ENCODE data around the gene RABL2A.
"Not testable (repeated sequence)": the region's sequence is repeated elsewhere in the genome, so short reads cannot be mapped to it uniquely, and the experiment has no call there.

The RABL2A gene

GRCh38 chr2:113679457-113679856 lies 52.4 kb downstream of the RABL2A start:
- no peak for DNase-seq (ENCODE audit: low read depth in 2 of 2, low spot score in 1 of 2)

GRCh38 chr2:113685471-113685870 lies 58.4 kb downstream of the RABL2A start:
- no peak for DNase-seq (ENCODE audit: low read depth in 2 of 2, low spot score in 1 of 2)

- DNase-seq (ENCODE audit: low read depth in 2 of 2, low spot score in 1 of 2) = no peak
Measured at GRCh38 chr2:113686537-113686936, 59.5 kb downstream of the RABL2A start.

- DNase-seq (ENCODE audit: low read depth in 2 of 2, low spot score in 1 of 2) = not testable (repeated sequence)
Measured at GRCh38 chr2:113690871-113691270, 63.8 kb downstream of the RABL2A start.

All from stimulated activated CD8-positive, alpha-beta memory T cell treated with anti-CD3 and anti-CD28 coated beads, Interleukin-4, amount 100 ng/mL, for 1 hour (primary cell).